NCI-H2107 treated with DMSO at 0.1 percent for 48 hours (cell line): Measurements from ENCODE around the gene PPP1R26.
"Not testable (repeated sequence)": the region's sequence is repeated elsewhere in the genome, so short reads cannot be mapped to it uniquely, and the experiment has no call there.

Experiments
- DNase-seq: peaks from one replicate; lab custom pipeline; 2025; ENCODE audit not compliant: unreplicated experiment; lab: John Stamatoyannopoulos, UW

Gene PPP1R26

DNA sequence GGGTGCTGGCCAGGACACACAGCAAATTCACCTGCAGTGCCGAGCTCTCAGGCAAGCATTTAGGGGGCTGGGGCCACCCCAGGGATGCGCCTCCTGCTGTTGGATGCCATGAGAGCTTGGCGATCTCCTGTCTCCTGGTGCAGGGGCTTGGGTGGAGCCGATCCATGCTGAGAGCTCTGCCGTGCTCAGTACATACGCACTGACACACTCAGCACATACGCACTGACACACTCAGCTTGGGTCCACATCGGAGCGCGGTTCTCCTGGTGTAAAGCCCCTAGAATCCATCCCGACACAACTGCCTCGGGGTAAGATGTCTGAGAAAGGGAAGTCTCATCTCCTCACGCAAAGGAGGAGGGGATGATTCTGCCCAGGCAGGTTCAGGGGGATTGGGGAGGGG is 56.0 kb downstream of the PPP1R26 start:
- DNase-seq, result not testable (repeated sequence)

DNA sequence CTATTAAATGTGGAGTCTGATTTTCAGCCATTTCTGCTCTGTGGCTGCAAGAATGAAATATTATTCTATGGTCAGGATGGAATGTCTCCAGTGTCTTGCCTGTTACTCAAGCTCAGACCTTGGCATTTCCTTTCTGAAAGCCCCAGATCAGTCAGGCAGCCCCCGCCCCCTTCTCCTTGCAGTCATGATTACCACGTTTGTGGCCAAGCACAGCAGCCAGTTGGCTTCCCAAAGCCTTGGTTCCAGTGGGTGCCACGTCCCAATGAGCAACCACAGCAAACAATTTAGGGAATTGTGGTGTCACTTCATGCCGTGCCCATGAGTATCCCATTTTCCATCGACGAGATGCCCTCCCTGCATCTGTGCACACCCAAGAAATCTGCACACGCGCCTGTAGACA is 56.6 kb downstream of the PPP1R26 start:
- DNase-seq, result no peak
